Memory B cell (primary cell): ENCODE measurements around the gene CNDP2.

ENCODE experiments used
- ATAC-seq: fragments of 150-1000 bp; cut with Tn5 transposase; 2 replicates; pipeline ENCODE4 v1.10.0; 2021; ENCODE audit warnings: low read depth, mild to moderate bottlenecking, moderate library complexity
- DNase-seq, 2 donors: peaks; one replicate each; pipeline ENCODE4 v3.0.0; 2022; ENCODE audit warnings: low spot score in 2 of 2
- H3K27ac Mint-ChIP-seq: one replicate; pipeline ENCODE4 v1.8.0; 2022; ENCODE audit warnings: mild to moderate bottlenecking, moderate library complexity, mixed read lengths
- H3K27me3 Mint-ChIP-seq: one replicate; pipeline ENCODE4 v1.8.0; 2022; ENCODE audit warnings: mixed read lengths
- H3K36me3 Mint-ChIP-seq: one replicate; pipeline ENCODE4 v1.8.0; 2022; ENCODE audit warnings: mild to moderate bottlenecking, mixed read lengths
- H3K4me1 Mint-ChIP-seq: one replicate; pipeline ENCODE4 v1.8.0; 2022; ENCODE audit warnings: mixed read lengths
- H3K4me3 Mint-ChIP-seq: one replicate; pipeline ENCODE4 v1.8.0; 2022; ENCODE audit warnings: mild to moderate bottlenecking, moderate library complexity, mixed read lengths
- H3K9me3 Mint-ChIP-seq: one replicate; pipeline ENCODE4 v1.8.0; 2022; ENCODE audit warnings: mixed read lengths

The CNDP2 gene

DNA sequence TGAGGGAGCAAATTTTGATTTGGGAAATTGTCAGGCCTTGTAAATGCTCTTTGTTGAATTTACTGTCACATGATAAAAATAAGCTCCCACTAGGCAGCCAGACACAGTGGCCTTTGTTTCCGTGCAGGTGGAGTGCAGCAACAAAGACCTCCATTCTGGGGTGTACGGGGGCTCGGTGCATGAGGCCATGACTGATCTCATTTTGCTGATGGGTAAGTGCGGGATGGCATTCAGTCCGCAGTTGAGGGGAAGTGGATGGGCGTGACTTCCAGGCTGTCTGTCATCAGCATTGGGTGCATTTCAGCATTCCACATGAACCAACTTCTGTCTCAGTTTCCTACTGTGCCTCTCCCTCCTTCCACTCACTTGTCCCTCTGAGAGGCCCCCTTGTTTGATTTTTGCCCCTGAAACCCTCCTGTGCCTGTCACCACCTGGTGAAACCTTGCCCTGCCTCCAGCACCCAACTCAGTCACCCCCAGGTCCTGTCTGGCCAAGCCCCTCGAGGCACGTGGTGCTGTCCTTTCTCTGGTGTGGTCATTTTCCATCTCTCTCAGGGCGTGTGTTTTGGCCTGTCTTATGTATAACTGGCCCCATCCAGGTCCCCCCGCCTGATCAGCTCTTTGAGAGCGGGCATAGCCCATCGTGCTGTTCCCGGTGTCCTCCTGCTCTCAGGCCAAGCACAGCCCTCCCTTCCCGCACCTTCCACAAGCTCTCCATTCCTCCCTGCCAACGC, 16.3 kb downstream of the CNDP2 start:
- H3K9me3 Mint-ChIP-seq: no peaks in the 10 kb centered on the region
- no peak for ATAC-seq
- peaks cover 39% of the 10 kb centered on the region for H3K36me3 Mint-ChIP-seq
- H3K27ac Mint-ChIP-seq: no peak overlapping the region
- no peak overlapping the region for H3K4me3 Mint-ChIP-seq
- H3K4me1 Mint-ChIP-seq: peaks cover 9% of the 10 kb centered on the region
- H3K27me3 Mint-ChIP-seq: no peaks in the 10 kb centered on the region
- no peak for DNase-seq

GRCh38 chr18:74513149-74513882, 17.2 kb downstream of the CNDP2 start:
- ATAC-seq (no peak), DNase-seq (no peak)
- H3K4me1 Mint-ChIP-seq: peaks cover 9% of the 10 kb centered on the region
- H3K27ac Mint-ChIP-seq: no peak overlapping the region
- H3K36me3 Mint-ChIP-seq: peaks cover 38% of the 10 kb centered on the region
- H3K27me3 Mint-ChIP-seq: no peaks in the 10 kb centered on the region
- no peak overlapping the region for H3K4me3 Mint-ChIP-seq
- no peaks in the 10 kb centered on the region for H3K9me3 Mint-ChIP-seq

- Mint-ChIP-seq H3K4me3 (no peak overlapping the region), H3K4me1 (peaks cover 9% of the 10 kb centered on the region), H3K36me3 (peaks cover 40% of the 10 kb centered on the region), H3K9me3 (no peaks in the 10 kb centered on the region), H3K27ac (no peak overlapping the region), H3K27me3 (no peaks in the 10 kb centered on the region)
- DNase-seq: no peak
- no peak for ATAC-seq
Observed at GRCh38 chr18:74513883-74514205, 17.7 kb downstream of the CNDP2 start.

DNA sequence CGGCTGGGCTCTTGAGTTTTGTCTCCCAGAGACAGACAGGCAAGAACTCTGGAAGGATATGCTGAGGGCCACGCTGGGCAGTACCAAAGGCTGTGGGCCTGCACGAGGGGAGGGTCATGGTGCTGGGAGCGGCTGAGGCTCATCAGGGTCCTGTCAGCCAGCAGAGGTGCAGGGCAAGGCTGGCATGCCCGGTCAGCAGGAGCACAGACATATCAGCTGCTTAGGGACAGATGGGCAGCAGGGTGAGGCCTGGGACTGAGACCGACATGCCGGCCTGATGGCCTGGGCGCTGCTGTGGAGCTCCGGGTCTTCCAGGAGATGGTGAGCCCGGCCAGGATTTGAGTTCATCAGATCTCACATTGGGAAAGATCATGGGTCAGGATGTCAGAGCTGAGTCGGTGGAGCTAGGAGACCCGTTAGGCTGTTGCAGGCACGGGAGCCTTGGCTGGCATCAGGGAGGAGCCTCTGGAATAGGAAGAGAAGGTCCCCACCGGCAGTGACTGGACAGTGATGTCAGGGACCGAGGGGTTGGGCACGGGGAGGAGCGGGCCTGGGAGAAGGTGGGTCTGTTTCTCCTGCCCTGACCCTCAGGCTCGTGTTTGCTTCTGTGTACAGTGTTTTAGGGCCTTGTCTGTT, 18.8 kb downstream of the CNDP2 start:
- Mint-ChIP-seq H3K36me3 (peaks cover 46% of the 10 kb centered on the region), H3K9me3 (no peaks in the 10 kb centered on the region), H3K4me1 (peaks cover 9% of the 10 kb centered on the region), H3K27me3 (no peaks in the 10 kb centered on the region), H3K4me3 (no peak overlapping the region), H3K27ac (no peak overlapping the region)
- ATAC-seq (no peak), DNase-seq (no peak)

DNA sequence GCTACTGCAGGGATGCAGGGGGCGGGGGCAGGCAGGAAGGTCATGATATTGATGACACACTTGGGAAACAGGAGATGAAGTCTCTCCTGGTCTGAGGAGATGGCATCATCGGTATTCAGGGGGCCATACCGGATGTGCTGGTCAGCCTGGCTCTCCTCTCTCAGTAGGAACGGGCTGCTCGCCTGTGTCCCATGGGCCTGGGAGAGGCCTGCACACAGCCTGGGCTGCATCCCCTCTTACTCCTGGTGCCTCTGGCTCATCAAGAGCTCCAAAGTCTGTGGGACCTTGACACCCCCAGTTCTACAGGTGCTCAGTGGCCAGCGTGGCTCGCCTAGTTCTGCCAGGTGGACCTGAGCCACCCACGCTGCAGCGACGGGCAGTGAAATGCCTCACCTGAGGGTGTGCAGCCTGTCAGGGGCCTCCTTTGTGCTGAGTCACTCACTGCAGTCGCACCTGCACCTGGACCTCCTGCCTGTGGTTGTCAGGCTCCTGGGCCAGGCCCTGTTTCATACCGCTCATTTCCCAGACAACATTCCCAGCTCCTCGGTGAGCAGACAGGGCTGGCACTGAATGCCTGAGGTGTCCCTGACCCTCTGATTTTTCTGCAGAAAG, 19.6 kb downstream of the CNDP2 start:
- Mint-ChIP-seq H3K36me3 (peaks cover 51% of the 10 kb centered on the region), H3K9me3 (no peaks in the 10 kb centered on the region), H3K27me3 (no peaks in the 10 kb centered on the region), H3K4me1 (peaks cover 9% of the 10 kb centered on the region), H3K4me3 (no peak overlapping the region), H3K27ac (no peak overlapping the region)
- DNase-seq (no peak), ATAC-seq (no peak)

DNA sequence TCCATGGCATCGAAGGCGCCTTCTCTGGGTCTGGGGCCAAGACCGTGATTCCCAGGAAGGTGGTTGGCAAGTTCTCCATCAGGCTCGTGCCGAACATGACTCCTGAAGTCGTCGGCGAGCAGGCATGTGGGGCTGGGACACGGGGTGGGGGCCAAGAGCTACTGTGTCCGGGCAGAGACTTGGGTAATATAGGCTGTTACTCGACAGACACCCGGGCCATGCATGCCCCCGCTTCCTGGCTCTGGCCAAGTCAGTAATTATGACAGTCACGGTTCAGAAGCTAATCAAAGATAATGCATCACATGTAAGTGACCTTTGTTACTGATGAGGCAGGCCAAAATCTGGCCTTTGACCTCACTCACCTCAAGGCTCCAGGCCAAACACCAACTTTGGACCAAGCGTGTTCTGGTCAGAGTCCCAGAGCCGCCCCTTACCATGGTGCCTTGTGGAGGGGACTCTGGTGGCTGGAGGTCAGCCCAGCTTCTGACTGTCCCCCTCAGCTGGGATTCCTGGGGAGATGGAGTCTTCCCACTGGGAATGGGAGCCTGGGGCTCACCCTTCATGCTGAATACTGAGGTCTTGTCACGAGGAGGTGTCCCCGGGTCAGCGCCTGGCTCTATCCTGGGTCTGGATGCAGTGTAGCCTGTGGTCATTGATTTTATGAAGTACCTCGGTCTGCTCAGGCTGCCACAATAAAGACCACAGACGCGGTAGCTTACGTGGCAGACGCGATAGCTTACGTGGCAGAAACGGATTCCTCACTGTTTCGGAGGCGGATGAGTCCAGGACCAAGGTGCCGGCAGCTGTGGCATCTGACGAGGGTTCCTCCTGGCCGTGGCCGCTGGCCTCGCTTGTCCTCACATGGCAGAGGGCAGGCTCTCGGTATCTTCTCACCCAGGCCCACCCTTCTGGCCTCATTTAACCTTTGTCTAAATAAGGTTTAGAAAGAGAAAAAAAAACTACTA, 20.4 kb downstream of the CNDP2 start:
- H3K27ac Mint-ChIP-seq: no peak overlapping the region
- peaks cover 57% of the 10 kb centered on the region for H3K36me3 Mint-ChIP-seq
- H3K4me1 Mint-ChIP-seq: peaks cover 9% of the 10 kb centered on the region
- no peak for DNase-seq
- H3K9me3 Mint-ChIP-seq: no peaks in the 10 kb centered on the region
- no peaks in the 10 kb centered on the region for H3K27me3 Mint-ChIP-seq
- H3K4me3 Mint-ChIP-seq: no peak overlapping the region
- ATAC-seq: no peak

DNA sequence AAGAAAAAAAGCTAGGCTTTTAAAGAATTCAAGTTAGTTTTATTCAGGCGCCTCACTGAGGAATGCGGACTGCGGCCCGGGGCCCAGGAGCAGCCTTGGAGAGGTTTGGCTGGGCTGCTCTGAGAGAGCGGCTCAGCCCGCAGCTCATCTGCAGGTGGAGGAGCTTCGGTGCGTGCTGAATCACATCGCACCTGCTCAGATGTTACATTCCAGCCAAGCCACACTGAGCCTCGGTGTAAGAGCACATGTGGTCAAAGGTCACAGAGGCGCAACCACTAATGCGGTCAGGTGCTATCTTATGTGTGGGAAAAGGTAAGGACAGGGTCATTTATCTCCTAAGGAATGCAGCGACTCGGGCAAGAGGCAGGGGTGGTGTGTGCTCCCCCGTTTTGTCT, 21.1 kb downstream of the CNDP2 start:
- H3K9me3 Mint-ChIP-seq: no peaks in the 10 kb centered on the region
- H3K4me1 Mint-ChIP-seq: peaks cover 9% of the 10 kb centered on the region
- no peaks in the 10 kb centered on the region for H3K27me3 Mint-ChIP-seq
- no peak overlapping the region for H3K4me3 Mint-ChIP-seq
- no peak overlapping the region for H3K27ac Mint-ChIP-seq
- H3K36me3 Mint-ChIP-seq: peaks cover 60% of the 10 kb centered on the region
- DNase-seq: no peak
- no peak for ATAC-seq

DNA sequence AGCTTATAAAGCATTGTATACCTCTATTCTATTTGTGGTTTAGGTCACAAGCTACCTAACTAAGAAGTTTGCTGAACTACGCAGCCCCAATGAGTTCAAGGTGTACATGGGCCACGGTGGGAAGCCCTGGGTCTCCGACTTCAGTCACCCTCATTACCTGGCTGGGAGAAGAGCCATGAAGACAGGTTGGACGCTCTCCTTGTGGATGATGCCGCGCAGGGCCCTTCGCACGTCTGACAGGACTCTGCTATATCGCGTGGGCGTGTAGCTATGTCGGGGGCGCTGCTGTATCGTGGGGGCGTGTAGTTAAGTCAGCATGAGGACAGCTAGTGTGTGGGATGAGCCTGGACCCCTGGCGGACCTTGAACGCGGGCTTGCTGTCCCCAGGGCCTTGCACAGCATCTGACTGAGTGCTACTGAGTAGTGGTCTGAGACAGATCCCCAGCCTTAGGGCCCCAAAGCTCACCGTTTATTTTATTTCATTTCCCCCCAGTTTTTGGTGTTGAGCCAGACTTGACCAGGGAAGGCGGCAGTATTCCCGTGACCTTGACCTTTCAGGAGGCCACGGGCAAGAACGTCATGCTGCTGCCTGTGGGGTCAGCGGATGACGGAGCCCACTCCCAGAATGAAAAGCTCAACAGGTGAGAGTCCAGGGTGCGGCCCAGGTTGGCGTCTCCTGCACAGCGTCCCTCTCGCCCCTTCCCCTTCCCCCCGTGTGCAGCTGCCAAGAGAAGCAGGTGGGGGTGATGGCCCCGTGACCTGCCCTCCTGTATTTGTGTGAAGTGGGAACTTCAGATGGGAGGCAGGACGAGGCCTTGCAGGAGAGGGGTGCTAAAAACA, 22.5 kb downstream of the CNDP2 start:
- no peak overlapping the region for H3K4me3 Mint-ChIP-seq
- H3K27ac Mint-ChIP-seq: no peak overlapping the region
- H3K4me1 Mint-ChIP-seq: peaks cover 6% of the 10 kb centered on the region
- ATAC-seq (no peak), DNase-seq (no peak)
- no peaks in the 10 kb centered on the region for H3K9me3 Mint-ChIP-seq
- H3K27me3 Mint-ChIP-seq: no peaks in the 10 kb centered on the region
- H3K36me3 Mint-ChIP-seq: peaks cover 48% of the 10 kb centered on the region

DNA sequence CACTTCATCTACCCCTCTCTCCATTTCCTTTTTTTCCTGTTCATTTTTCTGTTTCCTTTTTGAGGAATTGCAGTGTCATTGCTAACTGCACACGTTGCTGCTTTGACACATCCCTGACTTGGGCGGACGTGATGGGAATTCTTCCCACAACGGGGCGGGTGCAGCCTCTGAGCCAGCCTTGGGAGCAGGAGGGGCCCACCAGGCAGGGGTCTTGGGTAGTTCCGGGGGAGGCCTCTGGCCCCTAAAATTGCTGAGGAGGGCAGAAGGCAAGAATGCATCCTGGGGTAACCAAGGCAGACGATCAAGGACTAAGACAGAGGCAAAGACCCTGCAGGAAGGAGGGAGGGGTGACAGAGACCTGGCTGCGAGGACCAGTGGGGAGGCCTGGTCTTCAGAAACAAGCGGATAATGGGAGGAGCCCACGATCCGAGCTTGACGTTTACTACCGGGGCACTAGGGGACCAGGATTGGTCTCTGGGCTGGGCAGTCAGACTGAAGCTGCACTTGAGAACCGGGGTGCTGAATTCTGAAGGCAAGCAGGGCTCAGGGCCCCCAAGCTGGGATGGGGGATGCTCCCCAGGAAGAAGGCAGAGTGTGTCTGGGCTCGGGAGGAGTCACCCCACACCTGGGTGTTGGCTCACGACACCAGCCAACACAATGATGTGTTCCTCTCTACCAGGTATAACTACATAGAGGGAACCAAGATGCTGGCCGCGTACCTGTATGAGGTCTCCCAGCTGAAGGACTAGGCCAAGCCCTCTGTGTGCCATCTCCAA, 23.3 kb downstream of the CNDP2 start:
- ATAC-seq (no peak), DNase-seq (no peak)
- Mint-ChIP-seq H3K36me3 (peaks cover 47% of the 10 kb centered on the region), H3K9me3 (no peaks in the 10 kb centered on the region), H3K27ac (no peak overlapping the region), H3K4me3 (no peak overlapping the region), H3K4me1 (peaks cover 5% of the 10 kb centered on the region), H3K27me3 (no peaks in the 10 kb centered on the region)

GRCh38 chr18:74520096-74520833, 24.1 kb downstream of the CNDP2 start:
- Mint-ChIP-seq H3K36me3 (peaks cover 43% of the 10 kb centered on the region), H3K27ac (no peak overlapping the region), H3K4me3 (no peak overlapping the region), H3K4me1 (no peaks in the 10 kb centered on the region), H3K9me3 (no peaks in the 10 kb centered on the region), H3K27me3 (no peaks in the 10 kb centered on the region)
- no peak for ATAC-seq
- no peak for DNase-seq

DNA sequence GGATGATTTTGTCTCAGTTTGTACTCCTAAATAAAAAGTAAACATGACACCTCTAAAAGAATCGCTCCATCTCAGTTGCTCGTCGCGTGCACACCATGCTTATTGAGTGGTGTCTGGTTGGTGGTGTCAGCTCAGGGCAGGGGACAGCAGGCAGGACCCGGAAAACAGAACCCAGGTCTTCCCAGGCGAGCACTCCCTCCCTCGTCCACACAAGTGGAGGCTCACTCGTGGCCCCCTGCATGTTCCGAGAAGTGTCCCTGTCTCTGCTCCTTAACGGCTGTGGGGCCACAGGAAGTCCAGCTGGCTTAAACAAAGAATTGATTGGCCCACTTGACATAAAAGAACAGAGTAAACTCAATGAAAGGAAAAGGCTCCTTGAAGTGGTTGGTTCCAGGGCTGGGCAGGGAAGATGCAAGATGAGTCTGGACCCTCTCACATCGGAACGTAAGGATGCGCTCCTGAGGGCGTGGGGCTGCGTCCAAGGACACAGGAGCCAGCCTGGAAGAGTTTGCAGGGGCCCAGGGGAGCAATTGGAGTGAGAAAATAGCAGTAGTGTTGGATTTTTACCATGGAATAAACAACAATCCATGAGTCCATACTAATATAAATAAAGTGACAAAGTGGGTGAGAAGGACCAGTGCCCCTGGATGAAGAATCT, 25.0 kb downstream of the CNDP2 start:
- no peaks in the 10 kb centered on the region for H3K27me3 Mint-ChIP-seq
- no peak overlapping the region for H3K4me3 Mint-ChIP-seq
- DNase-seq (no peak), ATAC-seq (no peak)
- H3K36me3 Mint-ChIP-seq: peaks cover 43% of the 10 kb centered on the region
- H3K27ac Mint-ChIP-seq: no peak overlapping the region
- H3K4me1 Mint-ChIP-seq: no peaks in the 10 kb centered on the region
- no peaks in the 10 kb centered on the region for H3K9me3 Mint-ChIP-seq
